H9 (cell line): ENCODE measurements around the gene LAMB4. TPM values are rescaled to one million over a fixed set of nuclear protein-coding genes. Genes with fewer than 3 reads are reported as not detected.

Source experiments
- DNase-seq: peaks from one replicate; pipeline ENCODE4 v3.0.0-alpha.2; 2017
- H2AFZ ChIP-seq: one replicate; pipeline ENCODE4 v1.6.1; 2013; ENCODE audit warnings: mild to moderate bottlenecking, low read length, control low read depth, moderate library complexity
- H2AK5ac ChIP-seq: 2 replicates; pipeline ENCODE4 v1.6.1; 2013; ENCODE audit warnings: low read length, control low read depth, mixed read lengths; ENCODE audit not compliant: insufficient read length
- H2BK120ac ChIP-seq: one replicate; pipeline ENCODE4 v1.6.1; 2013; ENCODE audit warnings: low read depth, mild to moderate bottlenecking, low read length, control low read depth, inconsistent platforms; ENCODE audit not compliant: poor library complexity, severe bottlenecking
- H2BK12ac ChIP-seq: 2 replicates; pipeline ENCODE4 v1.6.1; 2013; ENCODE audit warnings: low read length, control low read depth, mixed read lengths, low read depth; ENCODE audit not compliant: insufficient read length
- H2BK15ac ChIP-seq: 2 replicates; pipeline ENCODE4 v1.6.1; 2013; ENCODE audit warnings: low read depth, low read length, control low read depth
- H2BK20ac ChIP-seq: one replicate; pipeline ENCODE4 v1.6.1; 2013; ENCODE audit warnings: low read depth, mild to moderate bottlenecking, low read length, control low read depth, inconsistent platforms; ENCODE audit not compliant: poor library complexity, severe bottlenecking
- H2BK5ac ChIP-seq: 2 replicates; pipeline ENCODE4 v1.6.1; 2013; ENCODE audit warnings: low read length, control low read depth, mixed read lengths; ENCODE audit not compliant: insufficient read length
- H3K14ac ChIP-seq: 2 replicates; pipeline ENCODE4 v1.6.1; 2013; ENCODE audit warnings: low read length, control low read depth; ENCODE audit not compliant: insufficient read depth
- H3K18ac ChIP-seq: 2 replicates; pipeline ENCODE4 v1.6.1; 2013; ENCODE audit warnings: low read depth, mild to moderate bottlenecking, mixed read lengths, low read length, control low read depth; ENCODE audit not compliant: insufficient read length
- H3K23ac ChIP-seq: 2 replicates; pipeline ENCODE4 v1.6.1; 2013; ENCODE audit warnings: low read length, control low read depth, mixed read lengths, low read depth; ENCODE audit not compliant: insufficient read length
- H3K23me2 ChIP-seq: 2 replicates; pipeline ENCODE4 v1.6.1; 2013; ENCODE audit warnings: low read depth, mild to moderate bottlenecking, mixed read lengths, low read length, control low read depth; ENCODE audit not compliant: insufficient read length, poor library complexity, severe bottlenecking
- H3K27ac ChIP-seq: 2 replicates; pipeline ENCODE4 v1.5.1; 2013; ENCODE audit warnings: low read length, control low read depth, mixed read lengths, low read depth; ENCODE audit not compliant: insufficient read length
- H3K27me3 ChIP-seq: 2 replicates; pipeline ENCODE4 v1.6.1; 2013; ENCODE audit warnings: low read length, control low read depth, inconsistent platforms; ENCODE audit not compliant: insufficient read depth
- H3K4ac ChIP-seq: 2 replicates; pipeline ENCODE4 v1.6.1; 2013; ENCODE audit warnings: low read depth, mild to moderate bottlenecking, control low read depth, inconsistent platforms, low read length, moderate library complexity
- H3K4me1 ChIP-seq: 2 replicates; pipeline ENCODE4 v1.6.1; 2013; ENCODE audit warnings: low read length, control low read depth, inconsistent platforms; ENCODE audit not compliant: insufficient read depth
- H3K4me2 ChIP-seq: 2 replicates; pipeline ENCODE4 v1.6.1; 2013; ENCODE audit warnings: low read length, control low read depth, mixed read lengths; ENCODE audit not compliant: insufficient read length, insufficient read depth
- H3K56ac ChIP-seq: 2 replicates; pipeline ENCODE4 v1.6.1; 2013; ENCODE audit warnings: low read depth, mild to moderate bottlenecking, mixed read lengths, low read length, control low read depth; ENCODE audit not compliant: insufficient read length
- H3K79me1 ChIP-seq: 2 replicates; pipeline ENCODE4 v1.6.1; 2013; ENCODE audit warnings: low read depth, mild to moderate bottlenecking, moderate library complexity, low read length, control low read depth, inconsistent platforms; ENCODE audit not compliant: insufficient read depth, poor library complexity, severe bottlenecking
- H3K79me2 ChIP-seq: 2 replicates; pipeline ENCODE4 v1.6.1; 2013; ENCODE audit warnings: low read length, control low read depth, inconsistent platforms; ENCODE audit not compliant: insufficient read depth
- H3K9ac ChIP-seq: 2 replicates; pipeline ENCODE4 v1.6.1; 2013; ENCODE audit warnings: low read length, control low read depth, mixed read lengths; ENCODE audit not compliant: insufficient read length; ENCODE audit errors: extremely low read depth
- H3K9me3 ChIP-seq: one replicate; pipeline ENCODE4 v1.6.1; 2013; ENCODE audit warnings: low read depth, low read length, inconsistent platforms; ENCODE audit not compliant: control insufficient read depth
- H3T11ph ChIP-seq: one replicate; pipeline ENCODE4 v1.6.1; 2013; ENCODE audit warnings: mild to moderate bottlenecking, low read length, control low read depth, inconsistent platforms
- H4K20me1 ChIP-seq: one replicate; pipeline ENCODE4 v1.6.1; 2013; ENCODE audit not compliant: control insufficient read depth, insufficient read length, insufficient read depth
- H4K5ac ChIP-seq: 2 replicates; pipeline ENCODE4 v1.6.1; 2013; ENCODE audit warnings: low read depth, mild to moderate bottlenecking, mixed read lengths, low read length, control low read depth; ENCODE audit not compliant: insufficient read length
- H4K8ac ChIP-seq: replicated peaks from 2 replicates; pipeline ENCODE4 v1.6.1; 2013; ENCODE audit warnings: low read length, control low read depth, mixed read lengths, low read depth; ENCODE audit not compliant: insufficient read length
- H4K91ac ChIP-seq: 2 replicates; pipeline ENCODE4 v1.6.1; 2013; ENCODE audit warnings: low read depth, mild to moderate bottlenecking, moderate library complexity, mixed read lengths, low read length, control low read depth; ENCODE audit not compliant: insufficient read length
- H3K27ac Mint-ChIP-seq, 3 experiments: 2 replicates in 2 of 3; 3 replicates in 1 of 3; pipeline ENCODE4 v1.8.0; 2020 to 2021; ENCODE audit warnings: mixed read lengths in 3 of 3, mild to moderate bottlenecking in 1 of 3, moderate library complexity in 1 of 3
- H3K27me3 Mint-ChIP-seq: 2 replicates; pipeline ENCODE4 v1.8.0; 2021; ENCODE audit warnings: low read depth, mild to moderate bottlenecking, moderate library complexity, mixed read lengths
- H3K36me3 Mint-ChIP-seq, 3 experiments: 2 replicates in 2 of 3; 3 replicates in 1 of 3; pipeline ENCODE4 v1.8.0; 2020 to 2021; ENCODE audit warnings: low read depth in 3 of 3, mixed read lengths in 3 of 3; ENCODE audit not compliant: insufficient read depth in 1 of 3
- H3K4me1 Mint-ChIP-seq, 2 experiments: 2 replicates each; pipeline ENCODE4 v1.8.0; 2020; ENCODE audit warnings: mixed read lengths in 2 of 2
- H3K4me3 Mint-ChIP-seq, 2 experiments: 2 replicates in 1 of 2; 3 replicates in 1 of 2; pipeline ENCODE4 v1.8.0; 2020 to 2021; ENCODE audit warnings: mild to moderate bottlenecking in 2 of 2, mixed read lengths in 2 of 2, moderate library complexity in 1 of 2
- H3K9me3 Mint-ChIP-seq, 2 experiments: 2 replicates in 1 of 2; 3 replicates in 1 of 2; pipeline ENCODE4 v1.8.0; 2020; ENCODE audit warnings: mild to moderate bottlenecking in 2 of 2, mixed read lengths in 2 of 2, moderate library complexity in 1 of 2
- CTCF ChIP-seq: fragments of 200-600 bp; sonication (generic); conservative IDR thresholded peaks from 3 replicates; pipeline ENCODE4 v1.8.0; 2021; ENCODE audit warnings: antibody characterized with exemption, mild to moderate bottlenecking
- WGBS: extraction: QIAGEN DNeasy Blood & Tissue Kit; methylation state at CpG from one replicate; pipeline ENCODE4 v1.1.7; 2013; ENCODE audit warnings: missing lambda C conversion rate, low lambda C conversion rate, mixed read lengths; ENCODE audit not compliant: insufficient read length; ENCODE audit errors: extremely low coverage; 5-methylcytosine and 5-hydroxymethylcytosine counted together
- total RNA-seq: library from RNA; stranded (reverse); gene quantifications from 2 replicates; pipeline ENCODE4 v1.2.1, GENCODE V29; 2021

Gene LAMB4
- total RNA-seq, 1 experiment from 2014 or later, result not detected

- Histone ChIP-seq H3K56ac (no peak overlapping the region), H4K91ac (no peak overlapping the region), H3K4me2 (no peak overlapping the region), H3K23ac (no peak overlapping the region), H2AFZ (no peak overlapping the region), H3K27ac (no peak overlapping the region), H3K4me1 (no peaks in the 10 kb centered on the region; the same call in 1 of the 2 replicates), H3K14ac (no peak overlapping the region), H3K9ac (no peak overlapping the region), H4K5ac (no peak overlapping the region), H2BK20ac (no peak overlapping the region), H4K8ac (no peak overlapping the region), H2BK12ac (no peak overlapping the region), H3T11ph (no peak overlapping the region), H3K79me1 (no peaks in the 10 kb centered on the region), H3K27me3 (no peaks in the 10 kb centered on the region), H3K9me3 (no peaks in the 10 kb centered on the region), H4K20me1 (no peaks in the 10 kb centered on the region), H3K4ac (no peak overlapping the region), H3K18ac (no peak overlapping the region), H3K79me2 (no peaks in the 10 kb centered on the region), H2BK15ac (no peak overlapping the region), H2AK5ac (no peak overlapping the region), H2BK5ac (no peak overlapping the region), H3K23me2 (no peaks in the 10 kb centered on the region), H2BK120ac (no peak overlapping the region)
- Mint-ChIP-seq H3K36me3 (no peaks in the 10 kb centered on the region), H3K27ac (no peak overlapping the region), H3K4me3 (no peak overlapping the region), H3K27me3 (peaks cover 4% of the 10 kb centered on the region), H3K4me1 (peaks cover 12 to 29% of the 10 kb centered on the region in 2 experiments), H3K9me3 (no peaks in the 10 kb centered on the region)
- no peak for TF ChIP-seq CTCF
- no CpG with 5 or more reads among the region's 3 CpGs for WGBS
- DNase-seq, result no peak
Measured at GRCh38 chr7:108030516-108030915, 99.6 kb downstream of the LAMB4 start.
